GM23338 (cell line): Measurements from ENCODE around the gene SERF2. TPM values are rescaled to one million over a fixed set of nuclear protein-coding genes. Genes with fewer than 3 reads are reported as not detected.
A peak's percentile ranks its signal among the peaks of the same experiment; 100 is the strongest.

Experiments used
- ATAC-seq: fragments of 200-7000 bp; cut with Tn5 transposase; 3 replicates; pipeline ENCODE4 v1.9.1; 2020
- DNase-seq: peaks from one replicate; pipeline ENCODE4 v3.0.0-alpha.2; 2015; ENCODE audit warnings: low spot score
- H2AFZ ChIP-seq: fragments of 200-600 bp; sonication (generic); 2 replicates; pipeline ENCODE4 v1.8.0; 2016; ENCODE audit warnings: antibody characterized with exemption, mild to moderate bottlenecking, moderate library complexity
- H3F3A ChIP-seq: fragments of 200-600 bp; sonication (generic); replicated peaks from 2 replicates; pipeline ENCODE4 v1.8.0; 2017; ENCODE audit warnings: antibody characterized with exemption, mixed run types, low read depth
- H3K27ac ChIP-seq: fragments of 200-600 bp; sonication (generic); 2 replicates; pipeline ENCODE4 v1.6.1; 2016; ENCODE audit warnings: low read depth
- H3K27me3 ChIP-seq: fragments of 200-600 bp; sonication (generic); 2 replicates; pipeline ENCODE4 v1.8.0; 2016; ENCODE audit warnings: mild to moderate bottlenecking, mixed run types, moderate library complexity; ENCODE audit not compliant: insufficient read depth
- H3K36me3 ChIP-seq: fragments of 200-600 bp; sonication (generic); 2 replicates; pipeline ENCODE4 v1.8.0; 2016; ENCODE audit warnings: mild to moderate bottlenecking; ENCODE audit not compliant: insufficient read depth
- H3K4me1 ChIP-seq: fragments of 200-600 bp; sonication (generic); 2 replicates; pipeline ENCODE4 v1.8.0; 2016; ENCODE audit warnings: mild to moderate bottlenecking, moderate library complexity; ENCODE audit not compliant: insufficient read depth
- H3K4me2 ChIP-seq: fragments of 200-600 bp; sonication (generic); 2 replicates; pipeline ENCODE4 v1.7.1; 2017; ENCODE audit warnings: mixed run types
- H3K4me3 ChIP-seq: fragments of 200-600 bp; sonication (generic); 2 replicates; pipeline ENCODE4 v1.6.1; 2016; ENCODE audit warnings: mixed run types
- H3K79me2 ChIP-seq: fragments of 200-600 bp; sonication (generic); replicated peaks from 2 replicates; pipeline ENCODE4 v1.8.0; 2017; ENCODE audit warnings: mild to moderate bottlenecking; ENCODE audit not compliant: insufficient read depth
- H3K9me2 ChIP-seq: fragments of 200-600 bp; sonication (generic); 2 replicates; pipeline ENCODE4 v1.8.0; 2017; ENCODE audit not compliant: insufficient read depth
- H4K20me1 ChIP-seq: fragments of 200-600 bp; sonication (generic); replicated peaks from 2 replicates; pipeline ENCODE4 v1.8.0; 2017; ENCODE audit warnings: mild to moderate bottlenecking; ENCODE audit not compliant: insufficient read depth
- H3K27ac Mint-ChIP-seq: 2 replicates; pipeline ENCODE4 v1.8.0; 2020; ENCODE audit warnings: inconsistent platforms, mild to moderate bottlenecking, moderate library complexity, mixed read lengths
- H3K27me3 Mint-ChIP-seq: 3 replicates; pipeline ENCODE4 v1.8.0; 2022; ENCODE audit warnings: low read depth, mild to moderate bottlenecking, moderate library complexity, mixed read lengths, inconsistent platforms; ENCODE audit not compliant: insufficient read depth, poor library complexity
- H3K36me3 Mint-ChIP-seq: 3 replicates; pipeline ENCODE4 v1.8.0; 2021; ENCODE audit warnings: low read depth, mild to moderate bottlenecking, inconsistent platforms, moderate library complexity, mixed read lengths
- H3K4me1 Mint-ChIP-seq: 3 replicates; pipeline ENCODE4 v1.8.0; 2020; ENCODE audit warnings: mild to moderate bottlenecking, inconsistent platforms, mixed read lengths
- H3K4me3 Mint-ChIP-seq: 3 replicates; pipeline ENCODE4 v1.8.0; 2021; ENCODE audit warnings: moderate library complexity, mild to moderate bottlenecking, inconsistent platforms, mixed read lengths
- H3K9me3 Mint-ChIP-seq: 3 replicates; pipeline ENCODE4 v1.8.0; 2020; ENCODE audit warnings: moderate library complexity, mild to moderate bottlenecking, inconsistent platforms, mixed read lengths
- CREB1 ChIP-seq: fragments of 250-450 bp; sonication (Bioruptor Pico); IDR thresholded peaks from 2 replicates; pipeline ENCODE4 v1.5.0; 2020; ENCODE audit warnings: low read depth, mild to moderate bottlenecking, moderate library complexity
- CTCF ChIP-seq, 2 experiments: fragments of 200-600 bp in 1 of 2; sonication (generic) in 1 of 2; conservative IDR thresholded peaks; 2 replicates each; pipeline versions ENCODE4 v1.5.1 to v1.6.1; 2016 to 2017; ENCODE audit warnings: antibody characterized with exemption in 2 of 2, low read depth in 2 of 2, mild to moderate bottlenecking in 2 of 2, moderate library complexity in 1 of 2
- EZH2 ChIP-seq: fragments of 200-600 bp; sonication (generic); IDR thresholded peaks from one replicate; pipeline ENCODE4 v1.8.0; 2017; ENCODE audit warnings: antibody characterized with exemption, mild to moderate bottlenecking, low read depth; ENCODE audit not compliant: unreplicated experiment
- EZH2phosphoT487 ChIP-seq: fragments of 200-600 bp; sonication (generic); IDR thresholded peaks from one replicate; pipeline ENCODE4 v1.8.1; 2018; ENCODE audit warnings: antibody characterized with exemption; ENCODE audit not compliant: unreplicated experiment
- JUNB ChIP-seq: IDR thresholded peaks from one replicate; pipeline ENCODE4 v1.6.1; 2016; ENCODE audit warnings: antibody characterized with exemption; ENCODE audit not compliant: unreplicated experiment
- NANOG ChIP-seq: IDR thresholded peaks from 2 replicates; pipeline ENCODE4 v1.6.1; 2016; ENCODE audit warnings: antibody characterized with exemption, borderline replicate concordance
- REST ChIP-seq: IDR thresholded peaks from one replicate; pipeline ENCODE4 v1.6.1; 2018; ENCODE audit warnings: antibody characterized with exemption; ENCODE audit not compliant: unreplicated experiment
- STAT1 ChIP-seq: IDR thresholded peaks from one replicate; pipeline ENCODE4 v1.6.1; 2016; ENCODE audit warnings: antibody characterized with exemption; ENCODE audit not compliant: unreplicated experiment
- ZNF114 ChIP-seq: fragments of 250-450 bp; sonication (Bioruptor Pico); IDR thresholded peaks from 2 replicates; pipeline ENCODE4 v1.5.0; 2020; ENCODE audit warnings: mild to moderate bottlenecking, moderate library complexity
- ZNF331 ChIP-seq: fragments of 250-450 bp; sonication (Bioruptor Pico); IDR thresholded peaks from 2 replicates; pipeline ENCODE4 v1.5.0; 2020; ENCODE audit warnings: low read depth, mild to moderate bottlenecking, moderate library complexity
- polyA plus RNA-seq: library from polyadenylated mRNA; unstranded; fragments of >200 nt; fragmentation: Nextera tagmentation; extraction: Ambion mirVana; gene quantifications from 2 replicates; pipeline ENCODE4 v1.2.1, GENCODE V29; 2016
- total RNA-seq: library from RNA; depleted of rRNA; stranded (reverse); fragments of >200 nt; shearing (Covaris generic); gene quantifications from 2 replicates; pipeline ENCODE4 v1.2.3, GENCODE V29; 2014
- TF ChIP-seq, protein P1 (sequence below): IDR thresholded peaks from 2 replicates; pipeline ENCODE4 v1.6.1; 2016; ENCODE audit warnings: antibody characterized with exemption

Gene SERF2
- total and polyA plus RNA-seq, 2 experiments from 2014 or later, result 460 to 2,602 TPM

- no peak for TF ChIP-seq EZH2phosphoT487
- peak; percentile 51 for TF ChIP-seq REST
- TF ChIP-seq STAT1, result no peak
- ATAC-seq (no peak), DNase-seq (no peak)
- H3K36me3 ChIP-seq, result peaks cover 21% of the 10 kb centered on the region
- Mint-ChIP-seq H3K4me1 (peaks cover 46% of the 10 kb centered on the region), H3K27ac (peak overlapping the region; percentile 66), H3K36me3 (peaks cover 65% of the 10 kb centered on the region), H3K27me3 (peaks cover 29% of the 10 kb centered on the region), H3K9me3 (no peaks in the 10 kb centered on the region), H3K4me3 (peak overlapping the region; percentile 98)
- no peaks in the 10 kb centered on the region for H3K27me3 ChIP-seq
- H3K4me3 ChIP-seq, result peak overlapping the region; percentile 100; the same call in 1 of the 2 replicates
- peaks cover 19% of the 10 kb centered on the region; the same call in 1 of the 2 replicates for H4K20me1 ChIP-seq
- H3K4me2 ChIP-seq, result peak overlapping the region; percentile 95
- H3F3A ChIP-seq, result peaks cover 29% of the 10 kb centered on the region
- peaks cover 19% of the 10 kb centered on the region for H3K79me2 ChIP-seq
- H3K4me1 ChIP-seq, result peaks cover 29% of the 10 kb centered on the region
- H3K27ac ChIP-seq, result peak overlapping the region; percentile 65; the same call in 1 of the 2 replicates
- H2AFZ ChIP-seq, result no peak overlapping the region
- H3K9me2 ChIP-seq, result no peaks in the 10 kb centered on the region
These were observed 2.3 kb downstream of the SERF2 start for GRCh38 chr15:43794269-43795037.

DNA sequence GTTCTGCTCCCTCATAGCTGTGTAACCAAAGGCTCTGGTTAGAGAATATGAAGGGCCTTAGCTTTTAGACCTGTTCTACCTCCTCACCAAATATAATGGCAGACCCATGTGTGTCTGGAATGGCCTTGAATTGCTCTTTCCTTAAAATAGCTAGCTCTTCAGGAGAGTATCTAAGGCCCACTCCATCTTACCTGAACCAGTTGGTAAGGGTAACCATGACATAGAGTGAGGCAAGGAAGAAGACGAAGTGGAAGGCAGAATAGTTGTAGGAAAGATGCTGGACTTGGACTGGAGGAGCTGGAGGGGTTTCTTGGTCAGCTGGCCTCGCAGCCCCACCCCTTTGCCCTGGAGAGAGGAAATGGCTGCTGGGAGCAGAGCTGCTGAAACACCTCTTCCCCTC, 3.1 kb downstream of the SERF2 start:
- no peak overlapping the region for H2AFZ ChIP-seq
- peak overlapping the region; percentile 65 for H3K27ac ChIP-seq
- TF ChIP-seq CTCF (conservative IDR thresholded peaks at IDR 0.05; ENCODE audit: low read depth in 2 of 2) (no peak), ZNF331 (CRISPR knock-in tag) (no peak), ZNF114 (no peak), EZH2 (no peak), EZH2phosphoT487 (no peak), NANOG (no peak), CREB1 (CRISPR knock-in tag) (no peak), STAT1 (no peak), JUNB (no peak)
- TF ChIP-seq, protein P1, sequence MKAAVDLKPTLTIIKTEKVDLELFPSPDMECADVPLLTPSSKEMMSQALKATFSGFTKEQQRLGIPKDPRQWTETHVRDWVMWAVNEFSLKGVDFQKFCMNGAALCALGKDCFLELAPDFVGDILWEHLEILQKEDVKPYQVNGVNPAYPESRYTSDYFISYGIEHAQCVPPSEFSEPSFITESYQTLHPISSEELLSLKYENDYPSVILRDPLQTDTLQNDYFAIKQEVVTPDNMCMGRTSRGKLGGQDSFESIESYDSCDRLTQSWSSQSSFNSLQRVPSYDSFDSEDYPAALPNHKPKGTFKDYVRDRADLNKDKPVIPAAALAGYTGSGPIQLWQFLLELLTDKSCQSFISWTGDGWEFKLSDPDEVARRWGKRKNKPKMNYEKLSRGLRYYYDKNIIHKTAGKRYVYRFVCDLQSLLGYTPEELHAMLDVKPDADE, result no peak

More for the DNA sequence above, 3.1 kb downstream of the SERF2 start:
- peaks cover 54% of the 10 kb centered on the region for H3K4me1 Mint-ChIP-seq
- Histone ChIP-seq H3K27me3 (no peaks in the 10 kb centered on the region), H3K79me2 (peaks cover 19% of the 10 kb centered on the region), H4K20me1 (peaks cover 19% of the 10 kb centered on the region; the same call in 1 of the 2 replicates), H3K36me3 (peaks cover 21% of the 10 kb centered on the region), H3K9me2 (no peaks in the 10 kb centered on the region), H3K4me3 (0 out of 2 replicates have a peak overlapping the region, but pooled peaks have one; percentile 13), H3F3A (peaks cover 35% of the 10 kb centered on the region), H3K4me1 (peaks cover 37% of the 10 kb centered on the region), H3K4me2 (peak overlapping the region; percentile 68)
- H3K36me3 Mint-ChIP-seq, result peaks cover 73% of the 10 kb centered on the region
- peak overlapping the region; percentile 79 for H3K27ac Mint-ChIP-seq
- no peaks in the 10 kb centered on the region for H3K9me3 Mint-ChIP-seq
- H3K4me3 Mint-ChIP-seq, result peak overlapping the region; percentile 32; the same call in 1 of the 3 replicates
- ATAC-seq (no peak), DNase-seq (no peak)
- peaks cover 32% of the 10 kb centered on the region for H3K27me3 Mint-ChIP-seq
